LNCaP clone FGC (cell line): ENCODE measurements around the gene RGS1.

Experiments
- DNase-seq: peaks from one replicate; pipeline ENCODE4 v3.0.0-alpha.2; 2011; ENCODE audit warnings: low read depth
- H3K4me3 ChIP-seq: 2 replicates; pipeline ENCODE4 v1.5.1; 2011; ENCODE audit warnings: mild to moderate bottlenecking, low read depth, low read length, control low read depth
- TF ChIP-seq, protein P1 (sequence below): IDR thresholded peaks from 2 replicates; pipeline ENCODE4 v1.5.1; 2012; ENCODE audit warnings: mild to moderate bottlenecking; ENCODE audit not compliant: control insufficient read depth, insufficient read depth; ENCODE audit errors: extremely low read depth

The RGS1 gene

GRCh38 chr1:192584866-192585265 lies 9.3 kb downstream of the RGS1 start:
- no peak for DNase-seq
- no peak overlapping the region for H3K4me3 ChIP-seq
- TF ChIP-seq, protein P1, sequence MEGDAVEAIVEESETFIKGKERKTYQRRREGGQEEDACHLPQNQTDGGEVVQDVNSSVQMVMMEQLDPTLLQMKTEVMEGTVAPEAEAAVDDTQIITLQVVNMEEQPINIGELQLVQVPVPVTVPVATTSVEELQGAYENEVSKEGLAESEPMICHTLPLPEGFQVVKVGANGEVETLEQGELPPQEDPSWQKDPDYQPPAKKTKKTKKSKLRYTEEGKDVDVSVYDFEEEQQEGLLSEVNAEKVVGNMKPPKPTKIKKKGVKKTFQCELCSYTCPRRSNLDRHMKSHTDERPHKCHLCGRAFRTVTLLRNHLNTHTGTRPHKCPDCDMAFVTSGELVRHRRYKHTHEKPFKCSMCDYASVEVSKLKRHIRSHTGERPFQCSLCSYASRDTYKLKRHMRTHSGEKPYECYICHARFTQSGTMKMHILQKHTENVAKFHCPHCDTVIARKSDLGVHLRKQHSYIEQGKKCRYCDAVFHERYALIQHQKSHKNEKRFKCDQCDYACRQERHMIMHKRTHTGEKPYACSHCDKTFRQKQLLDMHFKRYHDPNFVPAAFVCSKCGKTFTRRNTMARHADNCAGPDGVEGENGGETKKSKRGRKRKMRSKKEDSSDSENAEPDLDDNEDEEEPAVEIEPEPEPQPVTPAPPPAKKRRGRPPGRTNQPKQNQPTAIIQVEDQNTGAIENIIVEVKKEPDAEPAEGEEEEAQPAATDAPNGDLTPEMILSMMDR, result no peak

DNA sequence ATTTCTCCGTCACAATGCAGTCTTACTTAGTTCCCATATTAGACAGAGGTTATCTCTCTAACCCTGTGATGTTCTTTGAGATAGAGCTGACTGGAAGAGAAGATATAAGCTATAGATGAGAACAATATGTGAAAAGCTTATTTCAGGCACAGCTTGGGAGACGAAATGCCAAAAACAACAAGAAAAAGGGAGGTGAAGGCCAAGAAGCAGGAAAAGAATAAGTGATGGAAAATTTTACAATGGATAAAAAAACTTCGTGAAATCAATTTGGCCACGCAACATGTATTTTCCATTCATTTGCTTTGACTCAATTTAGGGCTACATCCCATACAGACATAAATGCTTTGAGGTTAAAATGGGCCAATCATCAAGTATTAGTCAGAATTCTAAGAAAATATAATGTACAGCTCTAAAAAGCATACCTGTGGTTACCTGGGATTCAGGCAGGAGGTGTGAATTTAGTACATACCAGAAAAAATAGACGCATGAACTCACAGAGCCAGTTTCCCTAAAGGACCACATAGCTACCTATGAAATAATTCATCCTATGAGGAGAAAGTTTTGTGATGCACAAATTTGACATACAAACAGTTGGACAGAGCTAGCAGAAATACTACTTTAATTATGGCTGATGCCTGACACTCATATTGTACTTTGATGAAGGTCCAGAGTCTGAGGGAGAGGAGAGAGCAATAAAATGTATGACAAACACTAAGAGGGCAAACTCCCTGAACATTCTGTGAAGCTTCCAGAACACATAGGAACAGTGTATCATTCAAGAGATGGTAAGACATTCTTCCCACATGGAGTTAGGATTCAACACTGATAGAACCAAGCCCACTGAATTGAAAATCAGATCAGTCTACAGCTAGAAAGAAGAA lies 12.1 kb downstream of the RGS1 start:
- TF ChIP-seq, protein P1, result no peak
- H3K4me3 ChIP-seq, result no peak overlapping the region
- no peak for DNase-seq

GRCh38 chr1:192588546-192588945 lies 13.0 kb downstream of the RGS1 start:
- TF ChIP-seq, protein P1, result no peak
- H3K4me3 ChIP-seq, result no peak overlapping the region
- DNase-seq, result no peak

- TF ChIP-seq, protein P1, result no peak
- no peak for DNase-seq
- no peak overlapping the region for H3K4me3 ChIP-seq
These were observed 14.2 kb downstream of the RGS1 start for GRCh38 chr1:192589813-192590212.

GRCh38 chr1:192592517-192592916 lies 16.9 kb downstream of the RGS1 start:
- no peak for DNase-seq
- no peak overlapping the region for H3K4me3 ChIP-seq
- TF ChIP-seq, protein P1, result no peak

GRCh38 chr1:192592981-192593708 lies 17.6 kb downstream of the RGS1 start:
- H3K4me3 ChIP-seq, result no peak overlapping the region
- DNase-seq, result no peak
- TF ChIP-seq, protein P1, result no peak
